Stimulated activated CD8-positive, alpha-beta memory T cell treated with anti-CD3 and anti-CD28 coated beads, Interleukin-4, amount 100 ng/mL, for 48 hours (primary cell): ENCODE results near the gene PCDHB4.
"Not testable (repeated sequence)": the region's sequence is repeated elsewhere in the genome, so short reads cannot be mapped to it uniquely, and the experiment has no call there.

ENCODE experiments used
- DNase-seq: peaks from one replicate; pipeline ENCODE4 v3.0.0-alpha.2; 2020

PCDHB4 gene

GRCh38 chr5:141121563-141121962 is at the start of gene PCDHB4:
TSS of gene PCDHB4 (plus strand) at chr5:141121818. CDS start at chr5:141121999, 181 bp downstream.
- no peak for DNase-seq

- DNase-seq: no peak
Observed at GRCh38 chr5:141077826-141078225, 43.8 kb upstream of the PCDHB4 start.

GRCh38 chr5:141082228-141082627 is 39.4 kb upstream of the PCDHB4 start:
- no peak for DNase-seq

- peak; percentile 41 for DNase-seq
Observed at GRCh38 chr5:141084487-141084989, 37.1 kb upstream of the PCDHB4 start.

- DNase-seq: no peak
Observed at GRCh38 chr5:141094481-141095262, 26.9 kb upstream of the PCDHB4 start, which contains the start of gene PCDHB2. TSS of gene PCDHB2 (plus strand) at chr5:141094615. CDS start at chr5:141094791, 176 bp downstream.

- DNase-seq: no peak
Observed at GRCh38 chr5:141095263-141095641, 26.4 kb upstream of the PCDHB4 start.

- DNase-seq: not testable (repeated sequence)
Observed at GRCh38 chr5:141096181-141096580, 25.4 kb upstream of the PCDHB4 start.

- DNase-seq: not testable (repeated sequence)
Observed at GRCh38 chr5:141096586-141096985, 25.0 kb upstream of the PCDHB4 start.

- DNase-seq: peak; percentile 63
Observed at GRCh38 chr5:141100243-141100805, 21.3 kb upstream of the PCDHB4 start, which contains the start of gene PCDHB3. TSS of gene PCDHB3 (plus strand) at chr5:141100473. CDS start at chr5:141100650, 177 bp downstream.

GRCh38 chr5:141101059-141101458 is 20.6 kb upstream of the PCDHB4 start:
- DNase-seq: no peak

GRCh38 chr5:141102070-141102469 is 19.5 kb upstream of the PCDHB4 start:
- DNase-seq: not testable (repeated sequence)

- DNase-seq: not testable (repeated sequence)
Observed at GRCh38 chr5:141102471-141102870, 19.1 kb upstream of the PCDHB4 start.

- DNase-seq: no peak
Observed at GRCh38 chr5:141105350-141105749, 16.3 kb upstream of the PCDHB4 start.

GRCh38 chr5:141119250-141119649 is 2.4 kb upstream of the PCDHB4 start:
- DNase-seq: no peak

- DNase-seq: no peak
Observed at GRCh38 chr5:141121985-141122384, 367 bp downstream of the PCDHB4 start.

- not testable (repeated sequence) for DNase-seq
Observed at GRCh38 chr5:141123396-141124135, 1.9 kb downstream of the PCDHB4 start.

- no peak for DNase-seq
Observed at GRCh38 chr5:141127305-141127704, 5.7 kb downstream of the PCDHB4 start.

GRCh38 chr5:141135030-141135717 is 13.6 kb downstream of the PCDHB4 start, which contains the start of gene PCDHB5:
TSS of gene PCDHB5 (plus strand) at chr5:141135206. CDS start at chr5:141135435, 229 bp downstream.
- no peak for DNase-seq

GRCh38 chr5:141135718-141136266 is 14.2 kb downstream of the PCDHB4 start:
- no peak for DNase-seq

GRCh38 chr5:141137346-141137745 is 15.7 kb downstream of the PCDHB4 start:
- DNase-seq: not testable (repeated sequence)

- DNase-seq: no peak
Observed at GRCh38 chr5:141149812-141150211, 28.2 kb downstream of the PCDHB4 start, which contains the start of gene PCDHB6. TSS of gene PCDHB6 (plus strand) at chr5:141150057. CDS start at chr5:141150258, 201 bp downstream.
